Measurements from ENCODE around the gene S1PR3.

Gene S1PR3

GRCh38 chr9:88959727-88960469 lies 31.4 kb upstream of the S1PR3 start:
- H3K4me1 Mint-ChIP-seq, result no peaks in the 10 kb centered on the region
- H3K9me3 Mint-ChIP-seq, result no peaks in the 10 kb centered on the region
- H3K27ac Mint-ChIP-seq, result no peak overlapping the region
- H3K36me3 Mint-ChIP-seq, result no peaks in the 10 kb centered on the region
- no peak for DNase-seq (ENCODE audit: low spot score in 2 of 2)
- no peak for ATAC-seq
- H3K4me3 Mint-ChIP-seq, result no peak overlapping the region

DNA sequence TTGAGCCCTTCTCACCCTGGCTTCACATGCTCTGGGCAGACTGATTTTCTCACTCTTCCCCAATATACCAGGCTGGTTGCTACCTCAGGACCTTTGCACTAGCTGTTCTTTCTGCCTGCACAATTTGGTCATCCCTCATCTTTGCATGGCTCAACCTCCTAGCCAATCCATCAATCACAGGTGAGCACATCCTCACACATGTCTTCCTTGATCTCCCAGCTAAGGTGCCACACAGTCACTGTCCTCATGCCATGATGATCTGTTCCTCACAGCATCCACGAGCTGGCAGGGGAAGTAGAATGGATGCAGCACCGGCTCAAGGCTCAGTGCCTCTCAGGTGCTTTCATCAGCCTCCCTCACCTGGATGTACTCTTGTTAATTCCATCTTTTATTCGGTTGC lies 30.6 kb upstream of the S1PR3 start:
- no peaks in the 10 kb centered on the region for H3K9me3 Mint-ChIP-seq
- H3K36me3 Mint-ChIP-seq, result no peaks in the 10 kb centered on the region
- no peak overlapping the region for H3K27ac Mint-ChIP-seq
- no peak overlapping the region for H3K4me3 Mint-ChIP-seq
- no peaks in the 10 kb centered on the region for H3K4me1 Mint-ChIP-seq
- DNase-seq (ENCODE audit: low spot score in 2 of 2) (no peak), ATAC-seq (no peak)

DNA sequence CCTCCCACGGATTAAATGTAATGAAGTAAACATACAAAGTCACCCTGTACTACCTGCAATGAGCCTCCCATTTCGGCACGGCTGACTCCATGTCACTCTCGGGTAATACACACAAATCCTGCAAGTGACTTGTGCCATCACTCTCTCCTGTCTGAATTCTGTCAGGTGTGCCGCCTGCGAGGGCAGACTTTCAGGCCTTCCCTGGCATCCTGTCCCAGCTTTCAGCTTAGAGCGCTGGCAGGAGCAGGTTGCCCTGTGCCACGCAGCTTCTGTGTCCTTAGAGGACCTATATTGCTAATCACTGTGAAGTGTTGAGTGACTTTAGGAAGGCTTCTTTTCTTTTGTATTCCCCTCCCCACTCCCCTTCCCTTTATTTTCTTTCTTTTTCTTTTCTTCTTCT lies 25.8 kb upstream of the S1PR3 start:
- H3K4me1 Mint-ChIP-seq, result no peaks in the 10 kb centered on the region
- ATAC-seq (no peak), DNase-seq (ENCODE audit: low spot score in 2 of 2) (no peak)
- H3K36me3 Mint-ChIP-seq, result no peaks in the 10 kb centered on the region
- H3K4me3 Mint-ChIP-seq, result no peak overlapping the region
- no peaks in the 10 kb centered on the region for H3K9me3 Mint-ChIP-seq
- no peak overlapping the region for H3K27ac Mint-ChIP-seq

GRCh38 chr9:88966894-88967676 lies 24.2 kb upstream of the S1PR3 start:
- H3K4me3 Mint-ChIP-seq, result no peak overlapping the region
- H3K9me3 Mint-ChIP-seq, result no peaks in the 10 kb centered on the region
- no peak for DNase-seq (ENCODE audit: low spot score in 2 of 2)
- no peaks in the 10 kb centered on the region for H3K36me3 Mint-ChIP-seq
- H3K4me1 Mint-ChIP-seq, result no peaks in the 10 kb centered on the region
- H3K27ac Mint-ChIP-seq, result no peak overlapping the region
- ATAC-seq, result no peak

- no peak overlapping the region for H3K4me3 Mint-ChIP-seq
- no peaks in the 10 kb centered on the region for H3K36me3 Mint-ChIP-seq
- ATAC-seq, result no peak
- no peaks in the 10 kb centered on the region for H3K4me1 Mint-ChIP-seq
- H3K9me3 Mint-ChIP-seq, result no peaks in the 10 kb centered on the region
- H3K27ac Mint-ChIP-seq, result no peak overlapping the region
- no peak for DNase-seq (ENCODE audit: low spot score in 2 of 2)
Measured at GRCh38 chr9:88968799-88969198, 22.5 kb upstream of the S1PR3 start.

DNA sequence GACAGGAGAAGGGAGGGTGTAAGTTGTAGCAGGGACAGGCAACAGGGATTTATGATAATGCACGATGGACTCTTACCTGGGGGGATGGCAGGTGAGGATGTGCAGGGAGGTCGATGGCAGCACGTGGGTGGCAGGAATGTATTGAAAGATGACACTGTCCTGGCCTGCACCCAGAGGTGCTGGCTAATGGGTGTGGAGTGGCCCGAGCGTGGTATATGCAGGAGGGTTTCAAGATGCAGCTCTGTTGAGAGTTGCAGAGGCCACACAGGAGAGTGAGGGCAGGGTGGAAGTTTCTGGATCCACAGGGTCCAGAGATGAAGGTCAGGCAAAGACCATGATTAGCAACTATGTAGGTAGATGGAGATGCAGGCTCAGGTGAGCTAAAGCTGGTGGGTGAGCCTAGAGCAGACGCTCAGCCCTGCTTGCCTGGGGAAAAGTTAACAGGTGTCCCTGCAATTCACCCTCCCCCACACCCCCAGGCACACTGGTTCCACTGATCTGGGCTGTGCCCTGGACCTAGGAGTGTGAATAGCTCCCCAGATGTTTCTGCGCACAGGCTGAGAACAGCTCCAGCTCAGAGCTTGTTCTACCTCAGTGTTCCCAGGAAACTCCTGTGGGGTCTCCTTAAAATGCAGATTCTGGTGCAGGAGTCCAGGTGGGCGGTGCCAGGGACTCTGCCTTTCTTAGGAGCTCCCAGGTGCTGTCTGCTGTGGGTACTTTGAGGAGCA lies 21.5 kb upstream of the S1PR3 start:
- H3K4me1 Mint-ChIP-seq, result no peaks in the 10 kb centered on the region
- no peaks in the 10 kb centered on the region for H3K36me3 Mint-ChIP-seq
- no peaks in the 10 kb centered on the region for H3K9me3 Mint-ChIP-seq
- H3K27ac Mint-ChIP-seq, result no peak overlapping the region
- no peak for ATAC-seq
- DNase-seq (ENCODE audit: low spot score in 2 of 2), result no peak
- H3K4me3 Mint-ChIP-seq, result no peak overlapping the region

DNA sequence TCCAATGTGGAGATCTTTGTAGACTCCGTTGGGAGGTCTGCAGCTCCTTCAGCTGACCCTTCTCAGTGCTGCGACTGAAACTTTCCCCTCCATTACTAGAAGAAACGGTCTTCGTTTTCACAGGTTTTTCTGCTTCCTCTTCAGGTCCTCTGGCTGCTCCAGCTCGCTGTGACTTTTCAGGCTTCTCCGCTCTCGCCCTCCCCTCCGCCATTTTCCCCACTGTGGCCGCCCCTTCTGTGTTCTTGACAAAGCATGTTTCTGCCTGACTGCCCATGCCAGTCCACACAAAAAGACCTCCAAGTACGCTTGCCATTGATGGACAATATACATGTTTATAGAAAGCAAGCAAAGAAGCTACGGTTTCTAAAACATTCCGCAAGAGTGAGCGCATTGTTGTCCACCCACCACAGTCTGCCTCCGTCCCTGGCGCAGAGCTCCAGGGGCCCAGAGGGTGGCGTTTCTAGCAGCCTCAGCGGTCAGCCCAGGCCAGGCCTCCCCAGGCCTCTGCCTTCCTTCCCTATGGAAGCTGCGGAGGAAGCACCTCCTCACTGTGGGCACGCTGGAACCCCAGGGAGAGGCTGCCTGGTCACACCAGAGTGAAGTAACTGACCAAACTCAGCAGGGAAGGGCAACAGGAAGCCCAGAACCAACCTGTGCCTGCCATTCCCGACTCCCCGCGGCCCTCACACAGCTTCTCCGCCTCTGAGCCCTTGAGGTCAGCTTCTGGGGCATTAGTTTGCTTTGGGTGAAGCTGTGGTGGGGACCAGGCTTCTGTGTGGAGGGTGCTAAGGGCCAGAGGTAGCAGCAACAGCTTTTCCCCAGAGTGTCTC lies 19.9 kb upstream of the S1PR3 start:
- H3K27ac Mint-ChIP-seq, result no peak overlapping the region
- no peaks in the 10 kb centered on the region for H3K4me1 Mint-ChIP-seq
- no peak overlapping the region for H3K4me3 Mint-ChIP-seq
- H3K9me3 Mint-ChIP-seq, result no peaks in the 10 kb centered on the region
- DNase-seq (ENCODE audit: low spot score in 2 of 2) (no peak), ATAC-seq (no peak)
- H3K36me3 Mint-ChIP-seq, result no peaks in the 10 kb centered on the region

GRCh38 chr9:88972401-88972800 lies 18.9 kb upstream of the S1PR3 start:
- no peak for DNase-seq (ENCODE audit: low spot score in 2 of 2)
- Mint-ChIP-seq H3K9me3 (no peaks in the 10 kb centered on the region), H3K36me3 (no peaks in the 10 kb centered on the region), H3K27ac (no peak overlapping the region), H3K4me3 (no peak overlapping the region), H3K4me1 (no peaks in the 10 kb centered on the region)
- ATAC-seq, result no peak

- no peak for DNase-seq (ENCODE audit: low spot score in 2 of 2)
- Mint-ChIP-seq H3K27ac (no peak overlapping the region), H3K4me1 (no peaks in the 10 kb centered on the region), H3K36me3 (no peaks in the 10 kb centered on the region), H3K4me3 (no peak overlapping the region), H3K9me3 (no peaks in the 10 kb centered on the region)
- ATAC-seq, result no peak
Measured at GRCh38 chr9:88973281-88974045, 17.8 kb upstream of the S1PR3 start.

- ATAC-seq, result no peak
- Mint-ChIP-seq H3K4me3 (no peak overlapping the region), H3K36me3 (no peaks in the 10 kb centered on the region), H3K4me1 (no peaks in the 10 kb centered on the region), H3K27ac (no peak overlapping the region), H3K9me3 (no peaks in the 10 kb centered on the region)
- DNase-seq (ENCODE audit: low spot score in 2 of 2), result no peak
Measured at GRCh38 chr9:88974641-88975040, 16.6 kb upstream of the S1PR3 start.

- ATAC-seq, result no peak
- H3K27ac Mint-ChIP-seq, result no peak overlapping the region
- no peak overlapping the region for H3K4me3 Mint-ChIP-seq
- no peaks in the 10 kb centered on the region for H3K36me3 Mint-ChIP-seq
- H3K9me3 Mint-ChIP-seq, result no peaks in the 10 kb centered on the region
- no peaks in the 10 kb centered on the region for H3K4me1 Mint-ChIP-seq
- DNase-seq (ENCODE audit: low spot score in 2 of 2), result no peak
Measured at GRCh38 chr9:88975966-88976889, 15.0 kb upstream of the S1PR3 start.

GRCh38 chr9:88976890-88977257 lies 14.4 kb upstream of the S1PR3 start:
- DNase-seq (ENCODE audit: low spot score in 2 of 2), result no peak
- Mint-ChIP-seq H3K4me1 (no peaks in the 10 kb centered on the region), H3K4me3 (no peak overlapping the region), H3K36me3 (no peaks in the 10 kb centered on the region), H3K9me3 (no peaks in the 10 kb centered on the region), H3K27ac (no peak overlapping the region)
- ATAC-seq, result no peak

- Mint-ChIP-seq H3K4me3 (no peak overlapping the region), H3K4me1 (no peaks in the 10 kb centered on the region), H3K36me3 (no peaks in the 10 kb centered on the region), H3K9me3 (no peaks in the 10 kb centered on the region), H3K27ac (no peak overlapping the region)
- ATAC-seq, result no peak
- no peak for DNase-seq (ENCODE audit: low spot score in 2 of 2)
Measured at GRCh38 chr9:88978034-88978433, 13.2 kb upstream of the S1PR3 start.

- Mint-ChIP-seq H3K4me1 (no peaks in the 10 kb centered on the region), H3K9me3 (no peaks in the 10 kb centered on the region), H3K27ac (no peak overlapping the region), H3K4me3 (no peak overlapping the region), H3K36me3 (no peaks in the 10 kb centered on the region)
- ATAC-seq (no peak), DNase-seq (ENCODE audit: low spot score in 2 of 2) (no peak)
Measured at GRCh38 chr9:88979021-88979420, 12.2 kb upstream of the S1PR3 start.
